Stimulated activated memory B cell treated with anti-CD40 and anti-IgM and Interleukin-4, amounts not matched to agents 10 μg/mL and 1 μg/mL and 100 μg/mL, for 72 hours (primary cell): ENCODE measurements around the gene DPCD.
A peak's percentile ranks its signal among the peaks of the same experiment; 100 is the strongest.
"Not testable (repeated sequence)": the region's sequence is repeated elsewhere in the genome, so short reads cannot be mapped to it uniquely, and the experiment has no call there.

Experiments
- ATAC-seq: fragments of 150-1000 bp; cut with Tn5 transposase; 2 replicates; pipeline ENCODE4 v1.10.0; 2021
- H3K27ac Mint-ChIP-seq: one replicate; pipeline ENCODE4 v1.8.0; 2022; ENCODE audit warnings: mild to moderate bottlenecking, mixed read lengths
- H3K27me3 Mint-ChIP-seq: one replicate; pipeline ENCODE4 v1.8.0; 2022; ENCODE audit warnings: mixed read lengths
- H3K36me3 Mint-ChIP-seq: one replicate; pipeline ENCODE4 v1.8.0; 2022; ENCODE audit warnings: mixed read lengths
- H3K4me1 Mint-ChIP-seq: one replicate; pipeline ENCODE4 v1.8.0; 2022; ENCODE audit warnings: mixed read lengths
- H3K4me3 Mint-ChIP-seq: one replicate; pipeline ENCODE4 v1.8.0; 2022; ENCODE audit warnings: mild to moderate bottlenecking, moderate library complexity, mixed read lengths
- H3K9me3 Mint-ChIP-seq: one replicate; pipeline ENCODE4 v1.8.0; 2022; ENCODE audit warnings: mixed read lengths

DPCD gene

DNA sequence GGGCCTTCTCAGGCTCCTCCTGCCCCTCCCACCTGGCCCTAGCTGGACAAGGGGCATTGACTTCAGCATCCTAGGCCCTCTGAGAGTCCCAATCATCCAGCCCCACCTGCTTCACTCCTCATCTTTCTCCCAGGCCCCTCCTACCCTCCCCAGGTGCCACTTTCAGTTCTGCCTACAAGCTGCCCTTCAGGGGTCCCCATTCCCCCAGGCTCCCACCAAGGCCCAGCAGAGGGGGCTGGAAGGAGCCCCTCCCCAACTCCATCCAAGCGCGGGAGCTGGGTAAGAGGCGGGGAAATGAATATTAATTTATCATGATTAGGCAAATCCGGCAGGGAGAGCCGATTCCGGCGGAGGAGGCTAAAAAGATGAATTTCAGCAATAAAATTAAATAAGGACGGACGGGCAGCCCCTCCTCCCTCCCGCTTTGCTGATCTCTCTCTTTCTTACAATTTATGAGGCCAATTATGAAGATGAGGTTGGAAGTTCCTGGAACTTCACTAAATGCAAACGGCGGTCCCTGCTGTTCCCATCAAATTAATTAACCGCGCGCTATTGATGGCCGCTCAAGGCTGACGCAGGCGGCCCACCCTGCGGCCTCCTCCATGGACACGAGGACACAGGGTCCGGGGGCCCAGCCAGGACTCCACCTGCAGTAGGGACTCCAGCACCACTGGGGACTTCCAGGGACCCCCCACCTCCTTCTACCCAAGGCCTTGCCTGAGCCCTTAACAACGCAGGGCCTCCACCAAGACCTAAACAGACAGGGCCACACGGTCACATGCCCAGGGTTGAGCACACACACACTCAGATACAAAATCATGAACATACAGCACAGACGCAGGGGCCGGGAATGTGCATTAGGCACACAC, 14.0 kb upstream of the DPCD start:
- ATAC-seq = no peak
- Mint-ChIP-seq H3K27ac (no peak overlapping the region), H3K4me1 (peaks cover 20% of the 10 kb centered on the region), H3K27me3 (peaks cover 10% of the 10 kb centered on the region), H3K9me3 (no peaks in the 10 kb centered on the region), H3K36me3 (peaks cover 19% of the 10 kb centered on the region), H3K4me3 (no peak overlapping the region)

DNA sequence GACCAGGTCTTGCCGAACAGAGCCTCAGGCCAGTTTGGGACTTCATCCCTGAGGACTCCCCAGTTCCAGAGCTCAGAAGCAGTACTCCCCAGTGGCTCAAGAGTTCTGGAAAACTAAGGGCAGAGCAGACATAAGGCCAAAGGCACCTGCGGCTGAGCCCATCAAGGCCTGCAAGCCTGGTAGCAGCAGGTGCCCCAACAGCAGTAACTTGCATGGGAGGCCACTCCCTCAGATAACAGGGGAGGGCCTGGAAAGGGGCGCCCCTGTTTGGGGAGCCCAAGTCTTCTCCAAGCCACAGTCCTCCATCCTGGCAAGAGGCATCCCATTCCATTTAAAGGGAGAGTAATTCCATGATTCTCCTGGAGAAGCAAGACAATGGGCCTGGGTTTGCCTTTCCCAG, 13.0 kb upstream of the DPCD start:
- H3K27ac Mint-ChIP-seq = no peak overlapping the region

DNA sequence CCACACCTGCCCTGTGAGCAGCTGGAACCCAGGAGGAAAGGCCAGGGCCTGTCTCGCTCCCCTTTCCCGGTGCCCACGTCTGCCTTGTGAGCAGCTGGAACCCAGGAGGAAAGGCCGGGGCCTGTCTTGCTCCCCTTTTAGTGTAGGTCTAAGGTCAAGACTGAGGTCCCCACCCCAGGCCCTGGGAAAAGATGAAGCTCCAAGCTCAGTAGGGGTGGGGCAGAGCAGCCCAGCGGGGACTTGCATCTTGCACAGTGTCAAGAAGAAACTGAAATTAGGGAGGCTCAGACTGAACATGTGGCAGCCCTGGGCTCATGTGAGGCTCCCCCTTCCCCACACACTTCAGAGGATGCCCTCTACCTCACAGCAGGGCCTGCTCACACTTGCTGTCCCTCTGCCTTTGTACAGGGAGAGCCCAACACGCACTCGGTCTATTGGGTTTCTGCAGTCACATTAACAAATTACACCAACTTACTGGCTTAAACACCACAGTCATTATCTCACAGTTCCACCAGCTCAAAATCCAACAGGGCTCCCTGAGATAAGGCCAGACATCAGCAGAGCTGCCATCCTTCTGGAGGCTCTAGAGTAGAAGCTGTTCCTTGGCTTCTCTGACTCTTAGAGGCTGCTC, 12.4 kb upstream of the DPCD start:
- no peak overlapping the region for H3K27ac Mint-ChIP-seq

More for the DNA sequence above, 13.0 kb upstream of the DPCD start:
- peaks cover 10% of the 10 kb centered on the region for H3K4me1 Mint-ChIP-seq
- H3K4me3 Mint-ChIP-seq = no peak overlapping the region
- H3K9me3 Mint-ChIP-seq = no peaks in the 10 kb centered on the region
- ATAC-seq = no peak
- H3K27me3 Mint-ChIP-seq = peaks cover under 1% of the 10 kb centered on the region
- H3K36me3 Mint-ChIP-seq = peaks cover 29% of the 10 kb centered on the region

DNA sequence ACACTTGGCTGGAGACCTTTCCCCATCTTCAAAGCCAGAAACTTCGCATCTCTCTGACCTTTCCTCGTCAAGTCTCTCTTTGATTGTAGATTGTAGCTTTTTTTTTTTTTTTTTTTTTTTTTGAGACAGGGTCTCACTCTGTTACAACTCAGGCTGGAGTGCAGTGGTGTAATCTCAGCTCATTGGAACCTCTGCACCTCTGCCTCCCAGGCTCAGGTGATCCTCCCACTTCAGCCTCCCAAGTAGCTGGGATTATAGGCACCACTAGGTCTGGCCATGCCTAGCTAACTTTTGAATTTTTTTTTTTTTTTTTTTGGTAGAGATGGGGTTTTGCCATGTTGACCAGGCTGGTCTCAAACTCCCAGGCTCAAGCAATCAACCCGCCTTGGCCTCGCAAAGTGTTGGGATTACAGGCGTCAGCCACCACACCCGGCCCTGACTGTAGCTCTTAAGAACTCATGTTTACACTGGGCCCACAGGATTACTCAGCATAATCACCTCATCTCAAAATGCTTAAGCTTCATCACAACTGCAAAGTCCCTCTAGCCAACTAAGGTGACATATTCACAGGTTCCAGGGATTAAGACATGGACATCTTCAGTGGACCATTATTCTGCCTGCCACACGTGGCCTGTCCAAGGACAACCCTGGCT, 11.8 kb upstream of the DPCD start:
- no peaks in the 10 kb centered on the region for H3K4me1 Mint-ChIP-seq
- H3K4me3 Mint-ChIP-seq = no peak overlapping the region
- no peaks in the 10 kb centered on the region for H3K9me3 Mint-ChIP-seq
- H3K27me3 Mint-ChIP-seq = no peaks in the 10 kb centered on the region
- no peak overlapping the region for H3K27ac Mint-ChIP-seq
- peaks cover 36% of the 10 kb centered on the region for H3K36me3 Mint-ChIP-seq
- no peak for ATAC-seq

More for the DNA sequence above, 12.4 kb upstream of the DPCD start:
- Mint-ChIP-seq H3K9me3 (no peaks in the 10 kb centered on the region), H3K4me1 (peaks cover 4% of the 10 kb centered on the region), H3K4me3 (no peak overlapping the region), H3K36me3 (peaks cover 35% of the 10 kb centered on the region), H3K27me3 (no peaks in the 10 kb centered on the region)
- ATAC-seq = no peak

DNA sequence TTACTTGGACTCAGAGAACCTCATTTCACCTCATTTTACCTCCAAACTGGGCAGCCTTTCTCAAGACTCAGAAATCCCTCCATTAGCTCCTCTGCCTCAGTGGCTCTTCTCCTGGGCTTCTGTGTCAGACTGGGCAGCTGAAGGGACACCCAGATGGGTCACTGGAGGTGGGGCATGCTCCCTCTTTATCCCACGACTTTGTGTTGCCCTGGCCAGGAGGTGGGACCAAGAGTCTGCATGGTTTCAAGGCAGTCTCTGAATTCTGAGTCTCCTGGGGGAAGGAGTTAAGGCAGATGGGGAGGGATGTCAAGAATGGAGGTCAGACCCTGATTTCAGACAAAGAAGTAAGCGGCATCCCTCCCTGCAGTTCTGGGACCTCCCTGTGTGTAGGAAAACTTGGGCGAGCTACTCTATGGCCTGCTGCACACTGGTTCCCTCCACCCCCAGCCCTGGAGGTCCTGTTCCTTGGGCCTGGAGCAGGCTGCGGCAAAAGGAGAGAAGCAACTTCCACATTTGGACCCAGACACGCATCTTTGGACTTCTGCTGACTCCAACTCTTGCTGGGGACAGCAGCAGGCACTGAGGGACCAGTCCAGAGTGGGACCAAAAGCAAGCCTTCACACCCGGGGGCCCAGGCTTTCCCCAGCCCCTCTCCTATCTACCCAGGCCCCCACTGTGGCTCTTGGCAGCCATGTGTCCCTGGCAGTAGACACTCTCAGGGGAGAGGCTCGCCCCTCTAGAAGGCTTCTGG, 10.8 kb upstream of the DPCD start:
- Mint-ChIP-seq H3K27me3 (no peaks in the 10 kb centered on the region), H3K9me3 (no peaks in the 10 kb centered on the region), H3K27ac (no peak overlapping the region), H3K36me3 (peaks cover 36% of the 10 kb centered on the region), H3K4me3 (no peak overlapping the region), H3K4me1 (no peaks in the 10 kb centered on the region)
- ATAC-seq = no peak

DNA sequence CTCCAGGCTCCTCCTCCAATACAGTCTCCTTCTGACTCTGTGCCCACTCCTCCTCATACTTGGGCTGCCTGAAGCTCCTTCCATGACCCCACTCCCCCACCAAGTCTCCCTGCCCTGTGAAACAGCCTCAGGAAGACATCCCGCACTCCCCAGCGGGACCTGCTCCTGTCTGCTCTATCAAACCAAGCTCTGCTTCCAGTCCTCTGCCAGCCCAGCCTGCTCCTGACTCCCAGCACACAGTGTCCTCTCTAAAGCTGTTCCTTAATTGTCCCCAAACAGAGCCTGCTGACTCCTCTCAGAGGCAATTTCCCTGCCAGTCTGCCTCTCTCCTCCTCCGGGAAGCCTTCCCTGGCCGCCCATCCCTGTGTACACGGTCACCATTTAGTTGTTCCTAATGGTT, 9.9 kb upstream of the DPCD start:
- Mint-ChIP-seq H3K36me3 (peaks cover 41% of the 10 kb centered on the region), H3K4me3 (no peak overlapping the region), H3K27me3 (no peaks in the 10 kb centered on the region), H3K9me3 (no peaks in the 10 kb centered on the region), H3K4me1 (no peaks in the 10 kb centered on the region), H3K27ac (no peak overlapping the region)
- ATAC-seq = no peak

DNA sequence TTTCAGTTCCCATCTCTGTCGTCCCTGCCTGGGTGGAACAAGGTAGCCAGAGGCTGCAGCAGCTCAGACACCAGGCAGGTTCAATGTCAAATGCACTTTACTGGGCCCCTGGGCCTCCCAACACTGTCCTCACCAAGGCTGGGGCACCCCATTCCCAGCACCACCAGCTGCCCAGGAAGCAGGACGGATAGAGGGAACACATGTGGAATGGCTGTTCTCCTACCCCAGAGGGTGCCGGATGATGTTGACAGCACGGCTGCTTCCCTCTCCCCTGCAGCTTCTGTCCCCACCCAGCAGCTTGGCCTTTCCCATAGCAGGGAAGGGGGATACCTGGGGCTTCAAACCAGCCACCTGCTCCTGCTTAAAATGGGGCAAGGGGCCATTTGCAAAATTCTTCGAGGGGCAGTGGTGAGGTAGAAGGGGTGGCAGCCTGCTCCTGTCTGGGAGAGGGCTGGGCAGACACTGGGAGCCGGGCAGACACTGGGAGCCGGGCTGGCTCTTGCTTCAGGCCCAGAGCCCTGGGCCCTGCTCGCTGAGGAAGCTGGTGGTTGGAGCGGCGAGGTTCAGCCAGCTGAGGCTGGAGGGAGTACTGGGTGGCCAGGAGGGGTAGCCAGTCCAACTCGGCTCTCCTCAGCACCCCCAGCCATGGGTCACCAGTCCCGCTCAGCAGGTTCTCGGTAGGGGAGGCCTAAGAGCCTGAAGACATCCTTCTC, 9.2 kb upstream of the DPCD start:
- peaks cover 41% of the 10 kb centered on the region for H3K36me3 Mint-ChIP-seq
- H3K9me3 Mint-ChIP-seq = no peaks in the 10 kb centered on the region
- H3K27ac Mint-ChIP-seq = no peak overlapping the region
- no peaks in the 10 kb centered on the region for H3K4me1 Mint-ChIP-seq
- no peak overlapping the region for H3K4me3 Mint-ChIP-seq
- H3K27me3 Mint-ChIP-seq = no peaks in the 10 kb centered on the region
- ATAC-seq = no peak

DNA sequence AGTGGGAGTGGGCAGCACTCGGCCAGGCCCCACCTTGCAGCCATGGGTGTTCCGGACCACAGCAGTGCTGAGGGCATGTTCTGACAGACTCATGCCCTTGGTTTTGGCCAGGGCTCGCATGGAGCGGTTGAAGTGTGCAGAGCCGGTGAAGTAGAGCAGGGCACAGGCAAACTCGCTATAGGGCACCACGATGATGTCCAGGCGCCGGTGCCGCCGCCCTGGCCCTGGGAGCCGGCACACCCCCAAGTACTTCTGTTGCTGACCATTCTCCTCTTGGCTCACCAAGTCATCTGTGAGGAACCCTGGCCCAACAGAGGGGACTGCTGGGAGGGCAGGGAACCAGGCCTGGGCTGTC, 8.6 kb upstream of the DPCD start:
- Mint-ChIP-seq H3K27ac (no peak overlapping the region), H3K36me3 (peaks cover 46% of the 10 kb centered on the region), H3K27me3 (no peaks in the 10 kb centered on the region), H3K4me3 (no peak overlapping the region), H3K4me1 (peaks cover 4% of the 10 kb centered on the region), H3K9me3 (no peaks in the 10 kb centered on the region)
- ATAC-seq = no peak

DNA sequence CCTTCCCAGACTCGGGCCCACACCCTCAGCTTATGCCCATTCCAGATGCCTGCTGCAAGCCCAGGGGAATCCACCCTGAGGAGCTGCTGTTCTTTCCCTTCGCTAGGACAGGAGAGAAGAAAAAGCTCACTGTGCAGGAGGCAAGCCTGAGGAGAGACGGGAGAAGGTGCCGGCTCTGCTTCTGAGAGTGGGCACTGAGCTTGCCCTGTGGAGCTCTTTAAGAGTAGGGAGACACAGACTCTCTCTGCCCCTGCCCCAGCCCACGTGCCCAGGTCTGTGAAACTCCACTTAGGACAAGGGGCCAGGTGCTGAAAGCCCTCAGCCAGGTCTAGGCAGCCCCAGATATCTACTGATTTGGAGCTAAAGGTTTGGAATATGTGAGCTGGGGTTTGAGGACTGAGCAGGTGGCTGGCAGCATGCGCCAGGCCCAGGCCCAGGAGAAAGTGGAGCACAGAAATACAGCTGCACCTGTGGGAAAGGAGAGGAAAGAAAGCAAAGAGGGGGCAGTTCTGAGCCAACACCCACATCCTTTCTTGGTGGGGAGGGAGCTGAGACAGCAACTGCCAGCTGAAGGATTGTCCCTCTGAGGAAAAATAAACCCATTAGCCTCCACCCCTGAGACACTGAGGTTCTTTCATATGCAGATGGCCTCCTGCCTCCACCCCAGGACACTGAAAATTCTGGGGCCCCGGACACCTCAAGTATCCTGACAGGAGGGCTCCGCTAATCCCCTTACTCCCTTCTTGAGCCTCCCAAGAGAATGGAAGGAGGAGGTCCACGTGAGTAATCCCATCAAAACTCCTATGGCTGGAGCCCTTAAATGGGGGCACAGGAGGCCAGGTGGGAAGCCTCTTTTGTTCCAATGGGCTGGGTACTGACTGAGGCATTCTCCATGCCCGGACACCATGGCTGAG, 7.4 kb upstream of the DPCD start:
- Mint-ChIP-seq H3K4me1 (peaks cover 12% of the 10 kb centered on the region), H3K27me3 (no peaks in the 10 kb centered on the region), H3K27ac (no peak overlapping the region), H3K9me3 (no peaks in the 10 kb centered on the region), H3K36me3 (peaks cover 54% of the 10 kb centered on the region), H3K4me3 (no peak overlapping the region)
- ATAC-seq = no peak

DNA sequence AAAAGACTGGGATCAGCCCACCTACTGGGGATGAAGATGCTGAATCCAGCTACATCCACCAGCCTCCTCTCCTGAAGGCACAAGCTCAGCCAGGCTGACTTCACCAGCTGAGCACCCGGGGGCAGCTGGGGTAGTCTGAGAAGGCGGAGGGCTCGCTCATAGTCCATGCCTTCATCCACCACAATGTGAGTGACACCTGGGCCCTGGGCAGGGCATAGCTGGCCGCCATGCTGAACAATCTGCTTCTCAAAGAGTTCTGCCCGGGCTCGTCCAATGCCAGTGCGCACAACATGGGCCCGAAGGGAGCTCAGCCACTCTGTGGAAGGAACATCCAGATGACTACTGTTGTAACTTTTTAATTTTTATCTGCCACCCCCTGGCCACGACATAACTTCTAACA, 2.3 kb upstream of the DPCD start:
- H3K9me3 Mint-ChIP-seq = no peaks in the 10 kb centered on the region
- ATAC-seq = no peak

DNA sequence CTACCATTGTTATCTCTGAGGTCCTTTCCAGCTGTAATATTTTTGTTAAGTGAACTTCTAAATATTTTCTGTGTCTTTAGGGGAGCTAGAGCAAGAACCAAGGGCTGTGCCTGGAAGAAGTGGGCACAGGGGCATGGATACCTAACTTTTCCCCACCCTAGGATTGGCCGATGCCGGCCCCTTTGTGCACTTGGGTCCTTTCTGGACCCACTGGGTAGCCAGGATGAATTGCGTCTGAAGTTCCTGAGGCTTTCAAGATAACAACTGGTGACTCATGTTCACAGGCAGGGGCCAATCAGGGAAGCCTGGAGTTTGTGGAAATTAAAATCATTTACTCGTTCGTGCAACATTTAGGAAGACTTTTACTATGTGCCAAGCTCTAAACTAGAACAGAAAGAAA, 758 bp downstream of the DPCD start:
- Mint-ChIP-seq H3K4me1 (peaks cover 37% of the 10 kb centered on the region), H3K4me3 (peak overlapping the region; percentile 96), H3K9me3 (no peaks in the 10 kb centered on the region), H3K27ac (no peak overlapping the region), H3K27me3 (no peaks in the 10 kb centered on the region), H3K36me3 (peaks cover 19% of the 10 kb centered on the region)
- no peak for ATAC-seq

More for the DNA sequence above, 2.3 kb upstream of the DPCD start:
- H3K27ac Mint-ChIP-seq = no peak overlapping the region
- no peak overlapping the region for H3K4me3 Mint-ChIP-seq
- H3K27me3 Mint-ChIP-seq = no peaks in the 10 kb centered on the region
- H3K36me3 Mint-ChIP-seq = peaks cover 24% of the 10 kb centered on the region
- peaks cover 37% of the 10 kb centered on the region for H3K4me1 Mint-ChIP-seq

DNA sequence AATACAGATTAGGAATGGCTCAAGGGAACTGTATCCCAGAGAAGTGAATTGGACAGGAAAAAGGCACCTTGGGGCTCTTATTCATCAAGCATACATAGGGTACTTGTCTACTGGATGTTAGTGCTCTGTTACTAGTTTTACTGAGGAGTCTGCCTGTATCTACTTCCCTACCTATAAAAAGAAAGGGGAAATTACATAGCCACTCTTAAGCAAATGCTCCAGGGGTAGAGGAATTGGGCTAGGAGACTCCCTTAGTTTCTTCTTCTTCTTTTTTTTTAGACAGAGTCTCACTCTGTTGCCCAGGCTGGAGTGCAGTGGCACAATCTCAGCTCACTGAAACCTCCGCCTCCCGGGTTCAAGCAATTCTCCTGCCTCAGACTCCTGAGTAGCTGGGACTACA, 5.2 kb downstream of the DPCD start:
- H3K4me3 Mint-ChIP-seq, H3K9me3 Mint-ChIP-seq, H3K36me3 Mint-ChIP-seq, H3K27me3 Mint-ChIP-seq, H3K27ac Mint-ChIP-seq, H3K4me1 Mint-ChIP-seq, ATAC-seq: not testable (repeated sequence)

DNA sequence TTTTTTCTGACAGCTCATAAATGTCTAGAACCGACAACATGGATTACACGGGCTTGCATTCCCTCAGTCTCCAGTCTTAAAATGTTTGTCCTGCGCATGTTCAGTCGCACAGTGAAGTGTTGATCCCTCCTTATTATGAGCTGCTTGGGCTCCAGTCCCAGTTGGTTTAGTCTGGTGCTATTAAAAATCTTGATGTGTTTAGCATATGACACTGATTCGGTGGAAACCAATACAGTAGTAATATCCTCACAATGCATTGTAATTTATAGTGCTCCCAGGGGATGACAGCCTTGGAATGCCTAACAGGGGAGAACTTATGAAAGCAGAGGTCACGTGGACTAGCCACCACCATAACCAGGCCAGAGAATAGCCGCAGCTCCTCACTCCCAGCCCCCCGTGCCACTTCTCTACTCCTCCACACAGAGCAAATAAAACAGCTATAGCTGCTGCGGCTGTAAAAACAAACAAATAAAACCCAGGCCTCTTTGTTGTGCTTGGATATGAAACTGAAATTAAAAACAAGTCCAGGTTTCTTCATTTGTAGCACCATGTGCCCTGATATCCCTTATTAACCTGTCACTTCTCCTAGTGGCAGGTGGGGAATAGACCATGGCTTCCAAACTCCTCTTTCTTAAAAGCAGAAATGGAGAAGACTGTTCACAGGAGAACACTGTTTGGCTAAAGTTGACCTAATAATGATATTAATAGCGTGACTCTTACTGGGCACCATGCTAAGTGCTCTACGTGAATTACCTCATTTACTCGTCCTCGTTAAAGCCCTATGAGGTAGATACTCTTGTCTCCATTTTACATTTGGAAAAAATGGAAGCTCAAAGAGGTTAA, 7.7 kb downstream of the DPCD start:
- H3K36me3 Mint-ChIP-seq = no peaks in the 10 kb centered on the region
- H3K4me1 Mint-ChIP-seq = no peaks in the 10 kb centered on the region
- no peak overlapping the region for H3K4me3 Mint-ChIP-seq
- no peaks in the 10 kb centered on the region for H3K27me3 Mint-ChIP-seq
- ATAC-seq = no peak
- no peaks in the 10 kb centered on the region for H3K9me3 Mint-ChIP-seq
- no peak overlapping the region for H3K27ac Mint-ChIP-seq
